Endothelial cell of umbilical vein (primary cell): ENCODE results near the gene OR1Q1. TPM values are rescaled to one million over a fixed set of nuclear protein-coding genes. Genes with fewer than 3 reads are reported as not detected.

ENCODE experiments used
- Bru-seq: library from RNA; stranded (reverse); fragments of 400-500 nt; gene quantifications from one replicate; lab custom pipeline; 2021; lab: Mats Ljungman, UMichigan
- BruChase-seq, 2 experiments: library from RNA; stranded (reverse); fragments of 400-500 nt; gene quantifications; one replicate each; lab custom pipeline; 2021; lab: Mats Ljungman, UMichigan
- BruUV-seq: library from RNA; stranded (reverse); fragments of 400-500 nt; replicated peaks from 2 replicates; lab custom pipeline; 2021; lab: Mats Ljungman, UMichigan
- CTCF ChIA-PET: fragments of 300-600, 350-600 bp; sonication (Branson Sonifier 250); formaldehyde crosslinking; loops from one replicate; lab custom pipeline; 2021; ENCODE audit warnings: antibody characterized with exemption, inconsistent platforms; lab: Charles Lee
- POLR2A ChIA-PET: fragments of 300-600, 350-600 bp; sonication (Branson Sonifier 250); formaldehyde crosslinking; loops from one replicate; lab custom pipeline; 2021; ENCODE audit warnings: antibody characterized with exemption, inconsistent platforms; lab: Charles Lee
- DNase-seq: peaks from one replicate; pipeline ENCODE4 v3.0.0-alpha.2; 2011; ENCODE audit warnings: low read depth, low spot score
- FAIRE-seq: peaks from 2 replicates; lab custom pipeline; 2011; peaks lifted over from hg19 to GRCh38; lab: Jason Lieb, UNC
- H2AFZ ChIP-seq: 2 replicates; pipeline ENCODE4 v1.6.0; 2012; ENCODE audit warnings: low read depth, low read length, control low read depth, inconsistent platforms
- H3K27ac ChIP-seq: 2 replicates; pipeline ENCODE4 v1.5.1; 2011; ENCODE audit warnings: low read depth, mild to moderate bottlenecking, control low read depth, low read length, moderate library complexity; ENCODE audit not compliant: insufficient read depth
- H3K27me3 ChIP-seq, 2 experiments: 2 replicates each; pipeline versions ENCODE4 v1.6.0 to v1.6.1; 2011; ENCODE audit warnings: low read length in 2 of 2, mixed read lengths in 1 of 2; ENCODE audit not compliant: control insufficient read depth in 2 of 2, insufficient read depth in 2 of 2
- H3K36me3 ChIP-seq, 2 experiments: 2 replicates in 1 of 2; 3 replicates in 1 of 2; pipeline ENCODE4 v1.5.1; 2011; ENCODE audit warnings: low read length in 2 of 2, mild to moderate bottlenecking in 1 of 2, moderate library complexity in 1 of 2; ENCODE audit not compliant: control insufficient read depth in 2 of 2, insufficient read depth in 2 of 2; ENCODE audit errors: extremely low read depth in 1 of 2
- H3K4me1 ChIP-seq: 3 replicates; pipeline ENCODE4 v1.5.1; 2011; ENCODE audit warnings: mild to moderate bottlenecking, low read length; ENCODE audit not compliant: control insufficient read depth, insufficient read depth; ENCODE audit errors: extremely low read depth
- H3K4me2 ChIP-seq: 2 replicates; pipeline ENCODE4 v1.6.1; 2011; ENCODE audit warnings: low read length, control low read depth, mixed read lengths; ENCODE audit not compliant: insufficient read depth
- H3K4me3 ChIP-seq, 3 experiments: fragments of 200-600 bp in 1 of 3; sonication (generic), shearing (Covaris generic) in 1 of 3; replicated peaks in 1 of 3; 2 replicates each; pipeline ENCODE4 v1.5.1; 2011 to 2016; ENCODE audit warnings: control low read depth in 3 of 3, low read length in 3 of 3, mild to moderate bottlenecking in 2 of 3, inconsistent platforms in 1 of 3, low read depth in 1 of 3, moderate library complexity in 1 of 3; ENCODE audit not compliant: insufficient read depth in 1 of 3
- H3K79me2 ChIP-seq: 2 replicates; pipeline ENCODE4 v1.6.0; 2012; ENCODE audit warnings: low read length, inconsistent platforms; ENCODE audit not compliant: control insufficient read depth, insufficient read depth
- H3K9ac ChIP-seq: replicated peaks from 2 replicates; pipeline ENCODE3; 2011; ENCODE audit warnings: low read length, control low read depth; ENCODE audit not compliant: insufficient read depth; ENCODE audit errors: extremely low read depth
- H3K9me1 ChIP-seq: replicated peaks from 3 replicates; pipeline ENCODE4 v1.6.0; 2011; ENCODE audit warnings: mild to moderate bottlenecking, low read length; ENCODE audit not compliant: control insufficient read depth, insufficient read depth; ENCODE audit errors: extremely low read depth
- H3K9me3 ChIP-seq: replicated peaks from 2 replicates; pipeline ENCODE4 v1.5.1; 2012; ENCODE audit warnings: low read length, inconsistent platforms; ENCODE audit not compliant: control insufficient read depth, insufficient read depth
- H4K20me1 ChIP-seq: replicated peaks from 2 replicates; pipeline ENCODE3; 2011; ENCODE audit warnings: mild to moderate bottlenecking, low read length; ENCODE audit not compliant: control insufficient read depth, insufficient read depth; ENCODE audit errors: extremely low read depth
- CTCF ChIP-seq, 2 donors: IDR thresholded peaks; 1 replicate in 1 of 2; 2 replicates in 1 of 2; pipeline ENCODE4 v1.5.1; 2011; ENCODE audit warnings: low read length in 2 of 2, mild to moderate bottlenecking in 2 of 2, moderate library complexity in 2 of 2, control low read depth in 1 of 2, inconsistent platforms in 1 of 2, low read depth in 1 of 2; ENCODE audit not compliant: insufficient read depth in 1 of 2; ENCODE audit errors: extremely low read depth in 1 of 2
- FOS ChIP-seq: IDR thresholded peaks from 2 replicates; pipeline ENCODE4 v1.6.1; 2011; ENCODE audit warnings: mild to moderate bottlenecking, low read length, moderate library complexity, borderline replicate concordance; ENCODE audit not compliant: insufficient read depth
- GATA2 ChIP-seq: IDR thresholded peaks from 2 replicates; pipeline ENCODE4 v1.7.0; 2011; ENCODE audit warnings: low read depth, mild to moderate bottlenecking, moderate library complexity, mixed read lengths, low read length; ENCODE audit not compliant: insufficient read length, insufficient read depth
- MAX ChIP-seq: IDR thresholded peaks from 2 replicates; pipeline ENCODE4 v1.6.1; 2011; ENCODE audit not compliant: insufficient read depth, insufficient read length
- MYC ChIP-seq: IDR thresholded peaks from one replicate; pipeline ENCODE4 v1.6.1; 2011; ENCODE audit warnings: mild to moderate bottlenecking, low read depth, low read length
- POLR2A ChIP-seq: IDR thresholded peaks from 2 replicates; pipeline ENCODE4 v1.6.1; 2012; ENCODE audit warnings: low read depth, mild to moderate bottlenecking, control low read depth, low read length
- dilution Hi-C: fragments of 300-500 bp; cut with MboI; formaldehyde crosslinking; loops from one replicate; pipeline ENCODE4 v1.15.0; 2019; ENCODE audit warnings: low sequenced_read_pairs; ENCODE audit not compliant: extremely low pct_ligation_motif_present
- intact Hi-C: fragments of 100-400 bp; cut with micrococcal nuclease; formaldehyde crosslinking; loops from one replicate; pipeline ENCODE4 v1.10.0; 2022
- long read RNA-seq: library from polyadenylated mRNA; stranded (forward); transcript quantifications from one replicate; pipeline ENCODE4 v2.0.0, GENCODE V29; 2021
- polyA minus RNA-seq, 3 experiments: library from RNA; depleted of rRNA, polyadenylated mRNA; stranded (reverse); fragments of >200 nt; gene quantifications; 1 replicate in 1 of 3; 2 replicates in 2 of 3; pipeline ENCODE4 v1.2.3, GENCODE V29; 2011
- polyA plus RNA-seq, 4 experiments: library from polyadenylated mRNA; depleted of rRNA in 3 of 4; stranded (reverse) in 3 of 4; unstranded in 1 of 4; fragments of >200 nt; gene quantifications; 2 replicates each; pipeline versions ENCODE4 v1.2.1 to v1.2.3, GENCODE V29; 2011 to 2012; ENCODE audit warnings: missing spikeins in 1 of 4
- total RNA-seq: library from RNA; stranded (reverse); gene quantifications from 2 replicates; pipeline ENCODE4 v1.2.3, GENCODE V29; 2021

OR1Q1 gene
- total RNA-seq = not detected in 2 replicates
- polyA plus RNA-seq = not detected in 2 replicates
- polyA plus RNA-seq (2011; cell fraction: cytosol; rRNA removed) = not detected in 2 replicates
- polyA plus RNA-seq (2011; cell fraction: nucleus; rRNA removed) = not detected in 2 replicates
- polyA plus RNA-seq (2012) = not detected in 2 replicates
- not detected in 2 replicates for polyA minus RNA-seq
- not detected for polyA minus RNA-seq (2011; cell fraction: cytosol; rRNA and poly(A)+ RNA removed)
- not detected in 2 replicates for polyA minus RNA-seq (2011; cell fraction: nucleus; rRNA and poly(A)+ RNA removed)
- not detected for Bru-seq, nascent RNA
- percentile 38 among the genes with signal in this experiment for BruChase-seq, experiment 1, labeled RNA remaining after a 6-hour chase
- percentile 16 among the genes with signal in this experiment for BruChase-seq, experiment 2, labeled RNA remaining after a 2-hour chase
- long read RNA-seq = 0 reads

- no peak for FAIRE-seq
- ChIA-PET POLR2A (no interaction called here), CTCF (interaction anchor here (1.5 kb wide), 1 partner anchor 116 kb away, joined by 3 read pairs; no protein-coding TSS in a partner anchor)
- TF ChIP-seq MYC (no peak), MAX (no peak), POLR2A (no peak), GATA2 (no peak), FOS (no peak), CTCF (IDR thresholded peaks at IDR 0.05; ENCODE audit: extremely low read depth in 1 of 2, insufficient read depth in 1 of 2, low read depth in 1 of 2, low read length in 2 of 2) (no peak)
- Histone ChIP-seq H3K79me2 (no peaks in the 10 kb centered on the region), H3K4me3 (no peak within 1 kb of the TSS), H2AFZ (no peak within 1 kb of the TSS), H4K20me1 (no peaks in the 10 kb centered on the region), H3K4me2 (no peak within 1 kb of the TSS), H3K9me1 (no peaks in the 10 kb centered on the region), H3K36me3 (no peaks in the 10 kb centered on the region), H3K4me1 (no peaks in the 10 kb centered on the region), H3K27ac (no peak within 1 kb of the TSS), H3K9me3 (no peaks in the 10 kb centered on the region), H3K9ac (no peak within 1 kb of the TSS), H3K27me3 (peaks cover 2% of the 10 kb centered on the region in 2 experiments)
- no peak for DNase-seq
- dilution Hi-C loops (no loop called here), intact Hi-C loops (no loop called here)
- no TSS peak for BruUV-seq
Measured at GRCh38 chr9:122614362-122614761, at the start of gene OR1Q1. OR1Q1 (plus strand) TSS chr9:122614738; CDS start chr9:122614738, 0 bp downstream.
